ENCODE measurements around the gene ATXN10.

- no peak for TF ChIP-seq SIN3A (IDR thresholded peaks at IDR 0.05; ENCODE audit: borderline replicate concordance, insufficient read depth, low read length)
- TF ChIP-seq POLR2AphosphoS5 (IDR thresholded peaks at IDR 0.05; ENCODE audit: low read depth, low read length): no peak
- no peak for TF ChIP-seq TAF1 (IDR thresholded peaks at IDR 0.05; ENCODE audit: borderline replicate concordance, insufficient read depth, low read length)
Measured at GRCh38 chr22:45888221-45889092, 216.8 kb downstream of the ATXN10 start.

Measured in PFSK-1 (cell line).